ENCODE results near the gene FOXO3. TPM values are rescaled to one million over a fixed set of nuclear protein-coding genes. Genes with fewer than 3 reads are reported as not detected.

FOXO3 gene
- total and polyA plus RNA-seq, 7 donors, result 20.6 to 160 (median 76.5) TPM

DNA sequence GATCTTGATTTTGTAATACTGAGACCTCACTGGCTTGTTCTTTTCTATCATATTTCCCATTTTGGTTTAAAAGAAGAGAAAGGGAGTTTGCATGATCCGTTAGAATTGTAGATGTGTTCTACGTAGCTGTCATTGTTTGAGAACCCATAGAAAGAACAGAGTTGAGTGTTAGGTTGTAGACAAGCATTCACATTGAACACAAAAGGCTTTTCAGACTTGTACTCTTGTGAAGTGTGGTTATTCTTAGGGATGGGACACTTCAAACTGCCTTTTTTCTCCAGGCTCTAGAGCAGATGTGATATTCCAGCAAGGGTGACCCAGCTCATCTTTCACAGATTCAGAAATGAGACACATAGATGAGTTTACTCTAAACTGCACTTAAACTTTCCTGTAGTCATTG lies 19.9 kb downstream of the FOXO3 start:
- Histone ChIP-seq H3K27me3 (ENCODE audit: insufficient read depth in 3 of 3, low read length in 2 of 3) (no peaks in the 10 kb centered on the region), H3K4me3 (peak overlapping the region; percentile 2), H3K4me1 (peaks cover 96% of the 10 kb centered on the region), H3K9me3 (no peaks in the 10 kb centered on the region), H3K36me3 (ENCODE audit: insufficient read depth in 1 of 2, low read depth in 1 of 2) (peaks cover 0 to 3% of the 10 kb centered on the region in 2 donors), H3K27ac (peak overlapping the region; percentile 66)
- no peak for DNase-seq
- peak in 1 of 4 donors; percentile 6 for ATAC-seq
- TF ChIP-seq, protein P1, sequence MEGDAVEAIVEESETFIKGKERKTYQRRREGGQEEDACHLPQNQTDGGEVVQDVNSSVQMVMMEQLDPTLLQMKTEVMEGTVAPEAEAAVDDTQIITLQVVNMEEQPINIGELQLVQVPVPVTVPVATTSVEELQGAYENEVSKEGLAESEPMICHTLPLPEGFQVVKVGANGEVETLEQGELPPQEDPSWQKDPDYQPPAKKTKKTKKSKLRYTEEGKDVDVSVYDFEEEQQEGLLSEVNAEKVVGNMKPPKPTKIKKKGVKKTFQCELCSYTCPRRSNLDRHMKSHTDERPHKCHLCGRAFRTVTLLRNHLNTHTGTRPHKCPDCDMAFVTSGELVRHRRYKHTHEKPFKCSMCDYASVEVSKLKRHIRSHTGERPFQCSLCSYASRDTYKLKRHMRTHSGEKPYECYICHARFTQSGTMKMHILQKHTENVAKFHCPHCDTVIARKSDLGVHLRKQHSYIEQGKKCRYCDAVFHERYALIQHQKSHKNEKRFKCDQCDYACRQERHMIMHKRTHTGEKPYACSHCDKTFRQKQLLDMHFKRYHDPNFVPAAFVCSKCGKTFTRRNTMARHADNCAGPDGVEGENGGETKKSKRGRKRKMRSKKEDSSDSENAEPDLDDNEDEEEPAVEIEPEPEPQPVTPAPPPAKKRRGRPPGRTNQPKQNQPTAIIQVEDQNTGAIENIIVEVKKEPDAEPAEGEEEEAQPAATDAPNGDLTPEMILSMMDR (IDR thresholded peaks at IDR 0.05), result no peak
- intact Hi-C loops (cut with DNase I), result loop anchor here in 1 of 2 donors (5.0 kb wide), 1 partner anchor 92 kb away; no protein-coding TSS in a partner anchor
- 80 to 94% (median 87%) methylated on average over 2 of the region's 2 CpGs for WGBS, 3 donors

DNA sequence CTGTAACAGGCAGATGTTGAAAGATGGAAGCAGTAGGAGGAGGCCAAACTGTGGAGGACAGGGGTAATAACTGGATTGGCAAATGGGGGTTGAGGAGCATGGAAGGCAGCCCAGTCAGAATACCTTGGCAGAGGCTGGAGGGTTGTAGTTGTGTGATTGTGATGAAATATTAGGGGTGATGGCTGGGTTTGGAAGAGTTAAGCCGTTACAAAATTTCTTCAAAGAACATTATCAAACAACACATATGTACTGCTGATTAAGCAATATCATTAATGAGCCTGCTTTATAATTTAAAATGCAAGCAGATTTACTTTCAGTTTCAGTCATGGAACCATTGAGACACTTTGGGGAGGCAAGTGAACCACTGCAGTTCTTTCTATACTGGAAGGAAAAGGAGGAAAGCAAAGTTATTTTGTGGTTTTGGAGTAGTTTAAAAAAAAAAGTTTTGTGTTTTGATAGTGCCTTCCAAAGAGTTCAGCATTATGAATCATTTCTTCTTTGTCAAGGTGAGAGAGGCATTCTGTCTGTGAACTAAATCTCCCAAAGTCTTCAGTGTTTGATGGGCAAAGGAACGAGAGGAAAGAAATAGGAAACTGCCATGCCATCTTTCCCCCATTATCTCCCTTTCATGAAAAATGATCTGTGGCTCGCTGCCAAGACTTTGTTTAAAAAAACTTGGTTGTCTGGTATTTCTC lies 20.7 kb downstream of the FOXO3 start:
- TF ChIP-seq, protein P1 (IDR thresholded peaks at IDR 0.05), result no peak
- 7 to 21% (median 15%) methylated on average over 3 of the region's 3 CpGs for WGBS, 3 donors
- ATAC-seq, result peak; percentile 40 to 94 (median 86)
- peaks cover 0 to 3% of the 10 kb centered on the region in 2 donors for H3K36me3 ChIP-seq (ENCODE audit: insufficient read depth in 1 of 2, low read depth in 1 of 2)
- peak; percentile 76 to 82 for DNase-seq
- intact Hi-C loops (cut with DNase I), result loop anchor here in 1 of 2 donors (5.0 kb wide), 1 partner anchor 91 kb away; no protein-coding TSS in a partner anchor
- no peaks in the 10 kb centered on the region for H3K9me3 ChIP-seq
- peak overlapping the region; percentile 66 for H3K27ac ChIP-seq
- peak overlapping the region; percentile 2 for H3K4me3 ChIP-seq
- no peaks in the 10 kb centered on the region for H3K27me3 ChIP-seq (ENCODE audit: insufficient read depth in 3 of 3, low read length in 2 of 3)
- H3K4me1 ChIP-seq, result peaks cover 96% of the 10 kb centered on the region

GRCh38 chr6:108581932-108582475 lies 21.3 kb downstream of the FOXO3 start:
- Histone ChIP-seq H3K9me3 (no peaks in the 10 kb centered on the region), H3K36me3 (ENCODE audit: insufficient read depth in 1 of 2, low read depth in 1 of 2) (peaks cover 0 to 3% of the 10 kb centered on the region in 2 donors), H3K4me1 (peaks cover 96% of the 10 kb centered on the region), H3K27ac (peak overlapping the region; percentile 66), H3K4me3 (no peak overlapping the region), H3K27me3 (ENCODE audit: insufficient read depth in 3 of 3, low read length in 2 of 3) (no peaks in the 10 kb centered on the region)
- intact Hi-C loops (cut with DNase I), result loop anchor here in 1 of 2 donors (5.0 kb wide), 1 partner anchor 90 kb away; no protein-coding TSS in a partner anchor
- WGBS, 3 donors, result 16 to 21% (median 17%) methylated on average over 1 of the region's 1 CpG
- TF ChIP-seq, protein P1 (IDR thresholded peaks at IDR 0.05), result no peak
- peak in 1 of 4 donors; percentile 10 for ATAC-seq
- DNase-seq, result no peak

DNA sequence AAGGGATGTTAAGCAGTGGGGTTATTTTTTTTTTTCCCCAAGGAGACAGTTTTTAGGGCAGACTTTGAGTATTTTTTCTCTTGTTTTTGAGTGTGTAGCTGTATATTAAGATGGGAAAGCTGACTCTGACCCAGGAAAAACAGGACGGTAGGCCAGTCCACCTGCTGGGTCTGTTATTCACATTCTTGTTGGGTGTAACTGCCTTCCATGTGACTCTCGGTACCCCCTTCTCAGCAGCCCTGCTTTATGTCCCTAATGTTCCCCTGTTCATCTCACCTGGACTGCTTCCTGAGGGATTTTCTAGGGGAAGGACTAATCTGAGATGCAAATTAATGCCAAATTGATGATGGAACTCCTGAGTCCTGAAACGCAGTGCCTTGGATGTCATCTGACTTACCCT lies 21.9 kb downstream of the FOXO3 start:
- 23 to 48% (median 31%) methylated on average over 3 of the region's 3 CpGs for WGBS, 3 donors
- no peak for ATAC-seq
- Histone ChIP-seq H3K27me3 (ENCODE audit: insufficient read depth in 3 of 3, low read length in 2 of 3) (no peaks in the 10 kb centered on the region), H3K27ac (peak overlapping the region; percentile 66), H3K4me3 (no peak overlapping the region), H3K4me1 (peaks cover 96% of the 10 kb centered on the region), H3K9me3 (no peaks in the 10 kb centered on the region), H3K36me3 (ENCODE audit: insufficient read depth in 1 of 2, low read depth in 1 of 2) (peaks cover 0 to 3% of the 10 kb centered on the region in 2 donors)
- DNase-seq, result no peak
- intact Hi-C loops (cut with DNase I), result loop anchor here in 1 of 2 donors (5.0 kb wide), 1 partner anchor 90 kb away; no protein-coding TSS in a partner anchor
- TF ChIP-seq, protein P1 (IDR thresholded peaks at IDR 0.05), result no peak

Measured in psoas muscle (tissue), 8 donors.